Measurements from ENCODE around the gene DNAJC22.

The DNAJC22 gene

DNA sequence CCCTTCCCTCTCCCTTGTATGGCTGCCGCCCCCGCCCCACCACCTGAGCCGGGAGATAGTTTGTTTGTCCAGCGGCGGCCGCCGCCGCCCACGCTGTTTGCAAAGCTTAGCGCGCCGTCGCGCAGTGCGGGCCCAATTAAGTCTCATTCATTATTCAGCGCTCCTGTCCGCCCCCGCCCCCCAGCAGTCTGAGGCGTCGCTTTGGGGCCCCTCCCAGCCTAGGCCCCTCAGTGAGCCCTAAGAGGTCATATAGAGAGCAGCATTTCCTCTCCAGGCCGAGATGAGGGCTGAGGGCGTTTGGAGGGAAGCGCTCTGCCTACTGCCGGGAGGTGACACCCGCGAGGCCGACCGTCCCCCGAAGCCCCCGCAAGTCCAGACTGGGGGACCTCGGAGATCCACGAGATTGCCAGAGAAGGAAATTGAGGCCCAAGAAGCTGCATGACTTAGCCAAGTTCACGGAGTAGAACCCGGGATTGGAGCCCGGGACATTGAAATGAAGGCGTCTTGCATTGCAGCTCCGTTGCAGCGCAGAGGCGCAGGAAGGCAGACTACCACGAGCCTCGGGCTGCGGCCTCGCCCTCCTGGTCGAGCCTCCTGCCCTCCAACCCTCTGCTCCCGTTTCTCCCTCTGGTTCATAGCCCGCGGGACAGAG lies at the start of gene DNAJC22:
Gene DNAJC22 (plus strand): TSS at position 230 of the 652 bp plus-strand sequence. CDS start 1,985 bp downstream, outside the sequence.
- DNase-seq (ENCODE audit: extremely low spot score), result peak; percentile 48
- POLR2A ChIA-PET, result interaction anchor here (0.5 to 4.0 kb wide), 7 partner anchors 11 to 83 kb away, joined by 3 to 30 read pairs (median 5); partner anchors contain the start of genes SPATS2 and TROAP
- CTCF ChIA-PET, result interaction anchor here (0.6 to 4.5 kb wide), 16 partner anchors 9 to 1584 kb away, joined by 3 to 43 read pairs (median 4); partner anchors contain the start of genes C1QL4, SPATS2 and TROAP
- TF ChIP-seq FOXK2 (IDR thresholded peaks at IDR 0.05), result no peak
- peak; percentile 83 for TF ChIP-seq L3MBTL2 (conservative IDR thresholded peaks at IDR 0.05)

DNA sequence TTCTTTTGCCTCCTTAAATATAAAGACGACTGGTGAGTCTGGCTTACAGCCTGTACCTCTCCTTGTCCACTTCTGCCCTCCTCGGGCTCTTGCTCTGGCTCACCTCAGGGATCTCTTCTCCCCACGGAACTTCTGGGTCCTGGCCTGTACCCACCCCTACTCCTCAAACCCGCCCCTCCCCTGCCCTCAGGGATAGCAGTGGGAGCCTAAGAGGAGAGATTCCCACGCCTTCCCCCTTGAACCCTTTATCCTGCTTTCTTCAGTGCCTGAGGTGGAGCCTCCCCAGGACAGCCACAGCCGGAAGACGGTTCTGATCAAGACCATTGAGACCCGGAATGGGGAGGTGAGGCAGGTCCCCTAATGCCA lies 49.0 kb upstream of the DNAJC22 start:
- ChIA-PET CTCF (interaction anchor here (0.5 to 3.7 kb wide), 13 partner anchors 10 to 561 kb away, joined by 3 to 34 read pairs (median 6); partner anchors contain the start of gene TROAP), POLR2A (interaction anchor here (0.6 to 5.8 kb wide), 10 partner anchors 9 to 110 kb away, joined by 3 to 68 read pairs (median 5); partner anchors contain the start of genes DNAJC22, SPATS2 and TROAP)
- no peak for DNase-seq (ENCODE audit: extremely low spot score)
- TF ChIP-seq CTBP1 (IDR thresholded peaks at IDR 0.05; ENCODE audit: borderline replicate concordance) (no peak), BHLHE40 (IDR thresholded peaks at IDR 0.05; ENCODE audit: borderline replicate concordance) (no peak), HDGF (IDR thresholded peaks at IDR 0.05; ENCODE audit: borderline replicate concordance) (no peak), FOXA1 (IDR thresholded peaks at IDR 0.05) (no peak), ZNF384 (IDR thresholded peaks at IDR 0.05) (no peak), SP1 (IDR thresholded peaks at IDR 0.05) (no peak), NFRKB (IDR thresholded peaks at IDR 0.05) (no peak), TARDBP (IDR thresholded peaks at IDR 0.05) (no peak), LEF1 (IDR thresholded peaks at IDR 0.05; ENCODE audit: borderline replicate concordance) (no peak), FOXK2 (IDR thresholded peaks at IDR 0.05) (no peak), ARNT (IDR thresholded peaks at IDR 0.05) (no peak), L3MBTL2 (conservative IDR thresholded peaks at IDR 0.05) (no peak), SUZ12 (IDR thresholded peaks at IDR 0.05) (no peak), FOXM1 (IDR thresholded peaks at IDR 0.05; ENCODE audit: borderline replicate concordance) (no peak), ELF4 (IDR thresholded peaks at IDR 0.05) (no peak)
- TF ChIP-seq, protein P1, sequence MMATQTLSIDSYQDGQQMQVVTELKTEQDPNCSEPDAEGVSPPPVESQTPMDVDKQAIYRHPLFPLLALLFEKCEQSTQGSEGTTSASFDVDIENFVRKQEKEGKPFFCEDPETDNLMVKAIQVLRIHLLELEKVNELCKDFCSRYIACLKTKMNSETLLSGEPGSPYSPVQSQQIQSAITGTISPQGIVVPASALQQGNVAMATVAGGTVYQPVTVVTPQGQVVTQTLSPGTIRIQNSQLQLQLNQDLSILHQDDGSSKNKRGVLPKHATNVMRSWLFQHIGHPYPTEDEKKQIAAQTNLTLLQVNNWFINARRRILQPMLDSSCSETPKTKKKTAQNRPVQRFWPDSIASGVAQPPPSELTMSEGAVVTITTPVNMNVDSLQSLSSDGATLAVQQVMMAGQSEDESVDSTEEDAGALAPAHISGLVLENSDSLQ (IDR thresholded peaks at IDR 0.05), result no peak

DNA sequence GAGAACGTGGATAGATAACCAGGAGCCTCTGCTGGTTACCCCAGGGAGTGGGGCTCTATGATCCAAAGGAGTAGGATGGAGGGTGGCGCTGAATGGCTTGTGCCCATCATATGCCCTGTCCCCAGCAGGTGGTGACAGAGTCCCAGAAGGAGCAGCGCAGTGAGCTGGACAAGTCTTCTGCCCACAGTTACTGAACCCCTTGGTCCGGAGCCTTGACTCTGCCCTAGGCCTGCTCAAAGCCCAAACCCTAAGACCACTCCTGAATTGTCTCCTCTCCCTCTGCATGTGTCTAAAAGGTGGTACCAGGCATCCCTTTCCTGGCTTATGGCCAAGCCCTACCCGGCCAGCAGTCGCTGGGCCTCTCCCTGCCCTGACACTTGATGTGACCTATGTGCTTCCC lies 48.5 kb upstream of the DNAJC22 start:
- POLR2A ChIA-PET, result interaction anchor here (0.9 to 5.8 kb wide), 3 partner anchors 9 to 110 kb away, joined by 3 to 68 read pairs (median 7); partner anchors contain the start of gene TROAP

DNA sequence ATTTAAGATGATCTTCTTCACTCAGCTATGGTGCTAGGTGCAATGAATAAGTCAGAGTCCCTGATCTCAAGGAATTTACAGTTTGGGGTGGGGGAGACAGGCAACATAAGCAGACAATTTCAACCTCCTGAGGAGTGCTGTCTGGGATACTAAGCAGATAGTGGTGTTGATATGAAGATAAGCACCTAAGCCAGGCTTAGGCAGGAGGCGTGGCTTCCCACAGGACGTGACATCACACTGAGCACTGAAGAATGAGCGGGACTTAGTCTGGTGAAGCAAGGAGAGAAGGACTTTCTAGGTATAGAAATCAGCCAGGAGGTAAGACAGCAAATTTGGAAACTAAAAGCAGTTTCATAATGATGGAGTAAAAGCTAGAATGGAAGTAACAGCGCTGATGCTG lies 44.9 kb upstream of the DNAJC22 start:
- CTCF ChIA-PET, result interaction anchor here (0.9 to 1.3 kb wide), 4 partner anchors 13 to 46 kb away, joined by 3 read pairs; no protein-coding TSS in a partner anchor
- POLR2A ChIA-PET, result interaction anchor here (5.0 kb wide), 1 partner anchor 21 kb away, joined by 31 read pairs; the partner anchor contains the start of gene TROAP
- DNase-seq (ENCODE audit: extremely low spot score), result no peak
- TF ChIP-seq HDGF (IDR thresholded peaks at IDR 0.05; ENCODE audit: borderline replicate concordance) (no peak), ARNT (IDR thresholded peaks at IDR 0.05) (no peak), LEF1 (IDR thresholded peaks at IDR 0.05; ENCODE audit: borderline replicate concordance) (no peak), SP1 (IDR thresholded peaks at IDR 0.05) (no peak), FOXM1 (IDR thresholded peaks at IDR 0.05; ENCODE audit: borderline replicate concordance) (no peak), L3MBTL2 (conservative IDR thresholded peaks at IDR 0.05) (no peak), NFRKB (IDR thresholded peaks at IDR 0.05) (no peak), CTBP1 (IDR thresholded peaks at IDR 0.05; ENCODE audit: borderline replicate concordance) (no peak), ZNF384 (IDR thresholded peaks at IDR 0.05) (no peak), ELF4 (IDR thresholded peaks at IDR 0.05) (no peak), SUZ12 (IDR thresholded peaks at IDR 0.05) (no peak), BHLHE40 (IDR thresholded peaks at IDR 0.05; ENCODE audit: borderline replicate concordance) (no peak), FOXK2 (IDR thresholded peaks at IDR 0.05) (no peak), FOXA1 (IDR thresholded peaks at IDR 0.05) (no peak), TARDBP (IDR thresholded peaks at IDR 0.05) (no peak)
- TF ChIP-seq, protein P1 (IDR thresholded peaks at IDR 0.05), result no peak

More for the DNA sequence above, 48.5 kb upstream of the DNAJC22 start:
- no peak for DNase-seq (ENCODE audit: extremely low spot score)
- CTCF ChIA-PET, result interaction anchor here (1.1 to 2.4 kb wide), 2 partner anchors 10 to 14 kb away, joined by 3 to 12 read pairs; no protein-coding TSS in a partner anchor
- TF ChIP-seq, protein P1 (IDR thresholded peaks at IDR 0.05), result no peak
- no peak for TF ChIP-seq ZNF384 (IDR thresholded peaks at IDR 0.05)
- no peak for TF ChIP-seq ELF4 (IDR thresholded peaks at IDR 0.05)
- no peak for TF ChIP-seq FOXK2 (IDR thresholded peaks at IDR 0.05)
- TF ChIP-seq BHLHE40 (IDR thresholded peaks at IDR 0.05; ENCODE audit: borderline replicate concordance), result no peak
- no peak for TF ChIP-seq TARDBP (IDR thresholded peaks at IDR 0.05)
- TF ChIP-seq FOXM1 (IDR thresholded peaks at IDR 0.05; ENCODE audit: borderline replicate concordance), result no peak
- no peak for TF ChIP-seq FOXA1 (IDR thresholded peaks at IDR 0.05)
- TF ChIP-seq ARNT (IDR thresholded peaks at IDR 0.05), result no peak
- TF ChIP-seq SUZ12 (IDR thresholded peaks at IDR 0.05), result no peak

DNA sequence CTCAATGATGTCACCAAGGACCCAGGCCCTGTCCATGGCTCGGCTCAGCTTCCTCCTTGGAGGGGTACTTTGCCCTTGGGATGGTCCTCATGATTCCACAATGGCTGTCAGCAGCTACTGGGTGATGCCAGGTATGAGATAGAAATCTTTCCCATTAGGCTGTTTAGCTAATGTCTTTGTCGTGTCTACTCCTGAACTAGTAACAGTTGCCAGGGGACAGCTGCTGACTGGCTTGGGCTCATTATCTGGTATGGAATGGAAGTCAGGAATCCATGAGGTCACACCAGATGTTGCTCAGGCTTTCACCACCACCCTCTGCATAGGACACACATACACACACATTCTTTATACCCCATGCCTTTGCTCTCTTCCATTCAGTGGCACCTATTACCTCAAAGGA lies 42.5 kb upstream of the DNAJC22 start:
- TF ChIP-seq BHLHE40 (IDR thresholded peaks at IDR 0.05; ENCODE audit: borderline replicate concordance), result no peak
- no peak for TF ChIP-seq TARDBP (IDR thresholded peaks at IDR 0.05)
- TF ChIP-seq NFRKB (IDR thresholded peaks at IDR 0.05), result no peak
- no peak for DNase-seq (ENCODE audit: extremely low spot score)
- ChIA-PET POLR2A (interaction anchor here (1.0 to 5.0 kb wide), 2 partner anchors 9 to 18 kb away, joined by 3 to 31 read pairs; partner anchors contain the start of genes PRPH and TROAP), CTCF (interaction anchor here (0.6 to 1.2 kb wide), 4 partner anchors 9 to 341 kb away, joined by 3 to 7 read pairs (median 4); partner anchors contain the start of gene PRPH)

Measured in HEK293T (cell line).